HepG2 (cell line): ENCODE measurements around the gene PRR4. TPM values are rescaled to one million over a fixed set of nuclear protein-coding genes. Genes with fewer than 3 reads are reported as not detected.

ENCODE experiments used
- CENPX ChIP-seq: sonication (generic); formaldehyde crosslinking; IDR thresholded peaks from 2 replicates; pipeline ENCODE4 v1.9.0; 2021; ENCODE audit warnings: mild to moderate bottlenecking, missing genetic modification reagents, moderate library complexity
- ELF1 ChIP-seq: sonication (generic); formaldehyde crosslinking; IDR thresholded peaks from 2 replicates; pipeline ENCODE4 v1.4.0; 2020; ENCODE audit warnings: missing genetic modification reagents
- FOXA3 ChIP-seq: IDR thresholded peaks from 2 replicates; pipeline ENCODE4 v1.6.1; 2016; ENCODE audit warnings: missing genetic modification reagents, missing compliant biosample characterization
- HIVEP1 ChIP-seq: sonication (generic); formaldehyde crosslinking; IDR thresholded peaks from 2 replicates; pipeline ENCODE4 v1.4.0; 2020; ENCODE audit warnings: mild to moderate bottlenecking, missing genetic modification reagents
- IKZF4 ChIP-seq: sonication (generic); formaldehyde crosslinking; IDR thresholded peaks from 2 replicates; pipeline ENCODE4 v1.5.1; 2020; ENCODE audit warnings: borderline replicate concordance, mild to moderate bottlenecking, low read depth, missing genetic modification reagents; ENCODE audit errors: not compliant biosample characterization
- MBD4 ChIP-seq: IDR thresholded peaks from 2 replicates; pipeline ENCODE4 v1.6.1; 2012; ENCODE audit warnings: low read length, inconsistent platforms, borderline replicate concordance
- MTERF4 ChIP-seq: sonication (generic); formaldehyde crosslinking; IDR thresholded peaks from 2 replicates; pipeline ENCODE4 v1.8.0; 2023; ENCODE audit warnings: mild to moderate bottlenecking, missing genetic modification reagents
- NR2F2 ChIP-seq: IDR thresholded peaks from 2 replicates; pipeline ENCODE4 v1.6.1; 2012; ENCODE audit warnings: low read depth, inconsistent platforms, borderline replicate concordance
- RFXANK ChIP-seq: IDR thresholded peaks from 2 replicates; pipeline ENCODE4 v1.6.1; 2016
- SIX4 ChIP-seq: sonication (generic); formaldehyde crosslinking; IDR thresholded peaks from 2 replicates; pipeline ENCODE4 v1.4.0; 2020; ENCODE audit warnings: missing genetic modification reagents
- TCF7 ChIP-seq: sonication (generic); IDR thresholded peaks from 2 replicates; pipeline ENCODE4 v1.6.1; 2016; ENCODE audit warnings: antibody characterized with exemption, low read depth
- ZBTB8A ChIP-seq: sonication (generic); formaldehyde crosslinking; IDR thresholded peaks from 2 replicates; pipeline ENCODE4 v1.4.0; 2020; ENCODE audit warnings: mild to moderate bottlenecking, low read depth, missing genetic modification reagents, borderline replicate concordance
- ZFP36L1 ChIP-seq: sonication (generic); formaldehyde crosslinking; IDR thresholded peaks from 2 replicates; pipeline ENCODE4 v1.8.0; 2022; ENCODE audit warnings: mild to moderate bottlenecking, missing genetic modification reagents, moderate library complexity
- ZHX2 ChIP-seq, 2 experiments: sonication (generic) in 1 of 2; formaldehyde crosslinking in 1 of 2; IDR thresholded peaks; 2 replicates each; pipeline versions ENCODE4 v1.6.1 to v1.9.0; 2014 to 2022; ENCODE audit warnings: antibody characterized with exemption in 1 of 2, borderline replicate concordance in 1 of 2, inconsistent platforms in 1 of 2, low read depth in 1 of 2, missing genetic modification reagents in 1 of 2
- ZNF180 ChIP-seq: sonication (generic); formaldehyde crosslinking; IDR thresholded peaks from 2 replicates; pipeline ENCODE4 v1.4.0; 2020; ENCODE audit warnings: low read depth, missing genetic modification reagents, borderline replicate concordance
- ZNF260 ChIP-seq: sonication (generic); formaldehyde crosslinking; IDR thresholded peaks from 2 replicates; pipeline ENCODE4 v1.4.0; 2020; ENCODE audit warnings: missing genetic modification reagents, low read depth, mild to moderate bottlenecking, borderline replicate concordance
- ZNF3 ChIP-seq: IDR thresholded peaks from 2 replicates; pipeline ENCODE4 v1.7.0; 2017; ENCODE audit warnings: inconsistent platforms
- ZNF7 ChIP-seq: IDR thresholded peaks from 2 replicates; pipeline ENCODE4 v1.6.1; 2016; ENCODE audit warnings: missing biosample characterization, missing genetic modification reagents
- ZNF703 ChIP-seq: sonication (generic); formaldehyde crosslinking; IDR thresholded peaks from 2 replicates; pipeline ENCODE4 v1.5.1; 2020; ENCODE audit warnings: missing genetic modification reagents, mild to moderate bottlenecking, moderate library complexity, borderline replicate concordance
- ZNF746 ChIP-seq: sonication (generic); formaldehyde crosslinking; IDR thresholded peaks from 2 replicates; pipeline ENCODE4 v1.8.0; 2022; ENCODE audit warnings: mild to moderate bottlenecking, missing genetic modification reagents
- ZNF75D ChIP-seq: sonication (generic); formaldehyde crosslinking; IDR thresholded peaks from 2 replicates; pipeline ENCODE4 v1.8.1; 2023; ENCODE audit warnings: missing genetic modification reagents, mild to moderate bottlenecking, borderline replicate concordance
- ZNF780A ChIP-seq: sonication (generic); formaldehyde crosslinking; IDR thresholded peaks from 2 replicates; pipeline ENCODE4 v1.8.0; 2022; ENCODE audit warnings: mild to moderate bottlenecking, missing genetic modification reagents, moderate library complexity
- ZNF816 ChIP-seq: sonication (generic); formaldehyde crosslinking; IDR thresholded peaks from 2 replicates; pipeline ENCODE4 v1.8.0; 2022; ENCODE audit warnings: missing genetic modification reagents, mild to moderate bottlenecking, borderline replicate concordance
- polyA plus RNA-seq, 8 experiments: library from polyadenylated mRNA; depleted of rRNA in 3 of 8; stranded (reverse) in 7 of 8; unstranded in 1 of 8; fragments of >200 nt; fragmentation: Illumina TruSeq in 4 of 8; extraction: Trizol in 4 of 8; gene quantifications; 2 replicates each; pipeline versions ENCODE4 v1.2.1 to v1.2.3, GENCODE V29; 2011 to 2016; ENCODE audit warnings: low read depth in 4 of 8, missing spikeins in 1 of 8, mixed read lengths in 1 of 8; ENCODE audit not compliant: insufficient read depth in 1 of 8
- total RNA-seq, 5 experiments: library from RNA; depleted of rRNA; stranded (reverse); fragments of >200 nt; fragmentation: Illumina TruSeq; extraction: Trizol; gene quantifications; 2 replicates each; pipeline ENCODE4 v1.2.3, GENCODE V29; 2016; ENCODE audit warnings: low read depth in 1 of 5
- TF ChIP-seq, protein P1 (sequence below): IDR thresholded peaks from 2 replicates; pipeline ENCODE4 v1.6.1; 2018; ENCODE audit warnings: missing genetic modification reagents, mild to moderate bottlenecking, missing compliant biosample characterization

PRR4 gene
- total and polyA plus RNA-seq, 2 of the 13 experiments (the other 11 are each of a cell fraction or from before 2014, with no cell fraction given): 2.3 to 5.4 TPM

GRCh38 chr12:10891937-10892336 lies 42.7 kb upstream of the PRR4 start (continued):
- no peak for TF ChIP-seq ZNF816
- peak; percentile 55; the same call in 1 of the 2 replicates for TF ChIP-seq RFXANK
- peak; percentile 80 for TF ChIP-seq TCF7
- TF ChIP-seq ZNF703 (CRISPR knock-in tag): peak; percentile 80; the same call in 1 of the 2 replicates
- no peak for TF ChIP-seq ZFP36L1 (CRISPR knock-in tag)
- TF ChIP-seq ZNF75D (CRISPR knock-in tag): no peak
- 0 out of 2 replicates have a peak, but pooled peaks have one; percentile 56 for TF ChIP-seq ZNF746 (CRISPR knock-in tag)
- TF ChIP-seq ZNF3 (CRISPR knock-in tag): peak; percentile 42; the same call in 1 of the 2 replicates
- TF ChIP-seq ZNF7 (CRISPR knock-in tag): no peak
- no peak for TF ChIP-seq HIVEP1 (CRISPR knock-in tag)
- TF ChIP-seq SIX4 (CRISPR knock-in tag): peak; percentile 93
- no peak for TF ChIP-seq MTERF4 (CRISPR knock-in tag)
- TF ChIP-seq FOXA3 (CRISPR knock-in tag): peak; percentile 100
- peak; percentile 88; the same call in 1 of the 2 replicates for TF ChIP-seq NR2F2
- no peak for TF ChIP-seq ZNF260
- TF ChIP-seq ZNF180: no peak
- no peak for TF ChIP-seq CENPX
- peak; percentile 94 for TF ChIP-seq MBD4
- TF ChIP-seq ELF1 (CRISPR knock-in tag): 0 out of 2 replicates have a peak, but pooled peaks have one; percentile 44
- TF ChIP-seq ZHX2 (IDR thresholded peaks at IDR 0.05; ENCODE audit: low read depth): 0 out of 2 replicates have a peak, but pooled peaks have one; percentile 19
- no peak for TF ChIP-seq ZHX2 (CRISPR knock-in tag; IDR thresholded peaks at IDR 0.05; ENCODE audit: borderline replicate concordance)
- TF ChIP-seq IKZF4 (CRISPR knock-in tag): no peak
- 0 out of 2 replicates have a peak, but pooled peaks have one; percentile 38 for TF ChIP-seq ZNF780A (CRISPR knock-in tag)
- TF ChIP-seq ZBTB8A (CRISPR knock-in tag): no peak
- TF ChIP-seq, protein P1, sequence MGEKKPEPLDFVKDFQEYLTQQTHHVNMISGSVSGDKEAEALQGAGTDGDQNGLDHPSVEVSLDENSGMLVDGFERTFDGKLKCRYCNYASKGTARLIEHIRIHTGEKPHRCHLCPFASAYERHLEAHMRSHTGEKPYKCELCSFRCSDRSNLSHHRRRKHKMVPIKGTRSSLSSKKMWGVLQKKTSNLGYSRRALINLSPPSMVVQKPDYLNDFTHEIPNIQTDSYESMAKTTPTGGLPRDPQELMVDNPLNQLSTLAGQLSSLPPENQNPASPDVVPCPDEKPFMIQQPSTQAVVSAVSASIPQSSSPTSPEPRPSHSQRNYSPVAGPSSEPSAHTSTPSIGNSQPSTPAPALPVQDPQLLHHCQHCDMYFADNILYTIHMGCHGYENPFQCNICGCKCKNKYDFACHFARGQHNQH (CRISPR knock-in tag): peak; percentile 87
